GM21381 (cell line): Measurements from ENCODE around the gene DLG2.
"Not testable (repeated sequence)": the region's sequence is repeated elsewhere in the genome, so short reads cannot be mapped to it uniquely, and the experiment has no call there.

Experiments used
- ATAC-seq: cut with Tn5 transposase; IDR thresholded peaks from one replicate; pipeline ENCODE4 v1.9.1; 2021; ENCODE audit warnings: mild to moderate bottlenecking, moderate library complexity; ENCODE audit not compliant: unreplicated experiment

Gene DLG2

DNA sequence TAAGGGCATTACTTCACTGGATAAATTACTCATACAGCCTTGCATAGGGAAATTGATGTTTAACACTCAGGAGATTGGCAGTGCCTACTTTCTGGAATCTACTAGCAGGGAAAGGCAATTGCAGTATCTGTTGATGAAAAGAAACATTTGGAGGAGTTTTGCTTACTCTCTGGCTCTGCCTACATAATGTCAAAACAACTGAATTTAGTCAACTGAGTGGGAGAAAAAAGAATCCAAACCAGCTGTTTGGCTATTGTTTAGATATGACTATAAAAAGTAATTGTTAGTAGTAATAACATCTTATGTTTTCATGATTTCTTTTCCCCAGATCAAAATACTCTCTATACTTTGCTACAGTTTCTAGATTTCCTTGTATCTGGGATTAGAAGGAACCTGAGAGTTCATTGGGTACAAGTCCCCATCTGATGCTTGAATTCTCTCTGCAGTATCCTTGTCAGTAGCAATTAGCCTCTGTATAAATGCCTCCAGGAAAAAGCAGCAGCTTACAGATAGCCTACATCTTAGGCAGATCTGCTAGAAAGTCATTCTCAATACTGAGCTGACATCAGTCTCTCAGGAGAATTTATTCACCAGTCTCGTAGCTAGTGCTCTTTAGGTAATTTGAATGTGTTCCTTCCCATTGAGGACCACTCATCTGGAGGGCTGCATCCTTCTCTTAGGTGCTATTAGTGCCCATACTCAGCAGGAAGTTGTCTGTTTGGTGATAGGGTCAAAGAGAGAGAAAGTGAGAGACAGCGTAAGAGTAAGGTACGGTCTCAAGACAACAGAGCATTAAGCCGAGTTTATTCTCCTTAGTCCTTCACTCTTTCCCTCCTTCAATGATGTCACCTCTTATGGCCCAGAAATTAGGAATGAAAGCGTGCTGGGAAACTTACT, 2155.1 kb downstream of the DLG2 start:
- ATAC-seq = no peak

DNA sequence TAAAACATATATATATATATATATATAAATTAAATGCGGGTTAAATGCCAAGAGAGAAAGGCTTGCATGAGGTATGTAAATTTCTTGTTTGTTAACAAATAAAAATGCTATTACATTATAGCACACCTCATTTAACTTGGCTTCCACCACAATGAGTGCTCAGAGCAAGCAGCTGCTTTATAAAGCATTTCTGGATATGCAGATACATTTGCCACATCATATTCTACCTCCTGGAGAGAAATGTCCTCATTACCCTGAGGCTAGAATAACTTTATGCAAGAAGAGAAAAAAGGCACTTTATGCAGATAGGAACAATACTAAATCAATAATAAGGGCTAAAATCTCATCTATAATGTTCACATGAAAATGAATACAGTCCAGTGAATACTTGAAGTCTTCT, 2159.3 kb downstream of the DLG2 start:
- no peak for ATAC-seq

- no peak for ATAC-seq
Observed at GRCh38 chr11:83464160-83464944, 2162.8 kb downstream of the DLG2 start.

- ATAC-seq = no peak
Observed at GRCh38 chr11:83459798-83460197, 2167.3 kb downstream of the DLG2 start.

DNA sequence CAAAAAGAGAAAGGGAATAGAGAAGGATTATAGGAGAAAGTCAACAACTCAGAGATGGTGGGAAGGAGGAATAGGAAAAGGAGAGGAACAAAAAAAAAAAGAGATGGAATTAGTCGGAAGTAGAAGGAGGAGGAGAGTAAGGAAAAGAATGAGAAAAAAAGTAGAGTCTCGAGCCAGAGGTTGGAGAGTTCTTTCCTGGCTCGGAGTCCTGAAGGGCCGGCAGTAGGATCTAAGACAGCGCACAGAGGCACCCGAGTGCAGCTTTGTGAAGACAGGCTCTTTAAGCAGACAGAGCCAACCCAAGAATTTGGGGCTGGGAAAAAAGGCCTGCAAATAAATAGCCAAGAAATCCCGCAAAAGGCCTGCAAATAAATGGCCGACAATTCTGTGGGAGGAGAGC, 2170.6 kb downstream of the DLG2 start:
- no peak for ATAC-seq

GRCh38 chr11:83456075-83456474, 2171.1 kb downstream of the DLG2 start:
- ATAC-seq = no peak

DNA sequence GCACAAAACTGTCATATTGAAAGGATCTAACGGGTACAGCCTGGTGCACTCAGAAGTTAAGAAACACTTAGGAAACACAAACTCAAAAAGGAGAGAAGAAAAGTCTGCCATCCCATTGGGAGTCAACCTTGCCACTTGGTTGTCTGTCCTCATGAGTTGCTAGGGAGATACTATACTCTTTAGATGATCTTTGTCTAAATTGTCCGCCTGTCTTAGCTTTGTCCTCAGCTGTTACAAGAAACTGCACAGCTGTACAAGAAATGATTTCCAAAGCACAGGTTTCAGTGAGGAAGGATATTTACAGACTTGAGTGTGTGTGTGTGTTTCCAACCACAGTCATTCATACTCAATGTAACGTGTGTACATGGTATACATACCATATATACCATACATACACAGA, 2171.8 kb downstream of the DLG2 start:
- ATAC-seq = no peak

- no peak for ATAC-seq
Observed at GRCh38 chr11:83454674-83455073, 2172.5 kb downstream of the DLG2 start.

GRCh38 chr11:83449338-83449913, 2177.7 kb downstream of the DLG2 start:
- peak; percentile 60 for ATAC-seq

DNA sequence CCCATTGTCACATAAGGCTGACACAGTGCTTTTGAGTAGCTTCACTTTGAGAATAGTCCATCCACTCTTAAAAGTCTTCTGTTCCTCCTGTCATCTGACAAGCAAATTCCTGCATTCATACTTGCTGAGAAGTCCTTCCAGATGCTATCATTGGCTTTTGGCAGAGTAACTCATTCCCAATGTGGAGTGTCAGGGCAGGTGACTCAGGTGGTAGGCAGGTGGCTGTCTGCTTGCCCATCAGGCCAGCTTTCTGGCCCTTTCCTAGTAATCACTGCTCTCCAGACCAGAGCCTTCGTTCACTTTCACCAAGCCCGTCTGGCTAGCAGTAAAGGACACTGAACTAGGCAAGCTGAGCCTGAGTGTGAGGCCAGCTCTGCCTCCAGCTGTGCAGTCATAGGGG, 2178.5 kb downstream of the DLG2 start:
- no peak for ATAC-seq

DNA sequence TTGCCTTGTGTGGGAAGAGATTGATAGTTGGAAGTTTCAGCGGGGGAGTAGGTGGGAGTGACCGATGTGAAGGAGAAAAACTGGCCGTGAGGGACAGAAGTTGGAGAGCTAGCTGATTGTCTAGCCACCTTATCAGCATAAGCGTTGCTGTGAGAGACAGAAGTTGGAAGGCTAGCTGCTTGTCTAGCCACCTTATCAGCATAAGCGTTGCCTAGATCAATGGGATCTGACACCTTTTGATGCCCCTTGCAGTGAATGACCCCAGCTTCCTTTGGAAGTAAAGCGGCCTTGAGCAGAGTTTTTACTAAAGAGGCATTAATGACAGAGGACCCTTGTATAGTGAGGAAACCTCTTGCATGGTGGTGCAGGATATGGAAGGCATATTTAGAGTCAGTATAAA, 2183.3 kb downstream of the DLG2 start:
- ATAC-seq = not testable (repeated sequence)

DNA sequence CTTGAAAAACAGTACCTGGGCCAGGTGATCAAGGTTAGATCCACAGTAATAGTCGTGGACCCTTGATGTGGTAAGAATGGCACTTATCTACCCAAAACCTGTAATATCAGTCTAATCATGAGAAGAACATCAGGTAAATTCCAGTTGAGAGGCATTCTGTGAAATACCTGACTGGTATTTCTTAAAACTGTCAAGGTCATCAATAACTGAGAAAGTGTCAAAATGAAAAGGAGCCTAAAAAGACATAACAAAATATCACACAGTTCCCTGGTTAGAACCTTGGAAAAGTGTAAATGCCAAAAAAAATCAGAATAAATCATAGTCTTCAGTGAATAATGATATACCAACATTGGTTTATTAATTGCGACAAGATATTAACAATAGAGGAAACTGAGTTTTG, 2185.5 kb downstream of the DLG2 start:
- ATAC-seq = no peak

- no peak for ATAC-seq
Observed at GRCh38 chr11:83441171-83441570, 2186.0 kb downstream of the DLG2 start.

GRCh38 chr11:83438438-83438837, 2188.7 kb downstream of the DLG2 start:
- no peak for ATAC-seq

DNA sequence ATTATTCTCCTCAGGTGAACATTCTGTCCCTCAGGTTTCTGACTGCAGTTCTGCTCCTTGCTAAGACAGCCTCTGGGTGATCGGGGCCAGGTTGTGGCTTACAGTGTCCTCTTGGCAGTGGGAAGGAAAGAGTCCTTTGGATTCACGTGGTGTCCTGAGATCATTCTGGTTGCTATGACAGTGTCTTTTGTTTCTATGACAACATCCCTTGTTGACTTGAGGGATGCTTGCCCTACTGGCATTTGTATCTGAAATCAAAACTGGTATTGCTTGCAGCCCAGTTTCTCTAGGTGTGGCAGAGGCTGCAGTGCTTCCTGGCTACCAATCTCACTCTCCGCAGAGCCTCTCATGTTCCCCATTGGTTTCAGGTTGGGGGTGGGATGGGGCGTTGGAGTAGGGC, 2189.2 kb downstream of the DLG2 start:
- no peak for ATAC-seq

DNA sequence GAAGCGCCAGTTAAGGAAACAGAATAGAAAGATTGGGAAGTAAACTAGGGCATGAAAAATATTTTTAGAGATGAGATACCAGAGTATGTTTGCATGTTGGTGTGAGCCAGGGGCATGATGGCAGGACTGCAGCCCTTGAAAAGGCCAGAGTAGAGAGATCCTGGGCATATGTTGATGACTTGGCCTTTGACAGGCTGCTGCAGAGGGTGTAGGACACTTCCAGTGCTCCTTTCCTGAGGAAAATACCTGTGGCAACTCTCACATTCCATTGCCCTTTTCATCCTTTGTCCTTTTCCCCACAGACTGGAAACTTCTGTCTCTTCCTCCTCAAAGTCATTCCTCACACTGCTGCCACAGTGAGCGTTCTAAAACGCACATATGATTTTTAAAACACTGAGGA, 2190.3 kb downstream of the DLG2 start:
- no peak for ATAC-seq

DNA sequence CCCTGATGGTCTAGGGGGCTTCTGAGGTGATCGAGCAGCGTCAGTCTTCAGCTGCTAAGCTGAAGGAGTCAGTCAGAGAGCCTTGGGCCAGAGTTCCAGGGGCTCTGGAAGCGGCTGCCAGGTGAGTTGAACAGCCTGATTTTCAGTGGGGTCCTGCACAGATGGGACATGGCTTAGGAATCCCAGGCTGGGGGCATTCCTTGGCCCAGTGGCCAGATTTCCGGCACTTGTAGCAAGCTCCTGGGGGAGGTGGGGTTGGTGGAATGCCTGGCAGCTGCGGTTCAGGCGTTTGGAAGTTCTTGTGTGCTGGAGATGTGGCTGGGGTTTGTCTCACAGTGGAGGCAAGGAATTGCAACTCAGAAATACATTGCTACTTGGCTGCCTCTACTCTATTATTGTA, 2192.3 kb downstream of the DLG2 start:
- ATAC-seq = not testable (repeated sequence)

- ATAC-seq = no peak
Observed at GRCh38 chr11:83427943-83428342, 2199.2 kb downstream of the DLG2 start.

- no peak for ATAC-seq
Observed at GRCh38 chr11:83427501-83427900, 2199.6 kb downstream of the DLG2 start.

- ATAC-seq = no peak
Observed at GRCh38 chr11:83425137-83425466, 2202.0 kb downstream of the DLG2 start.

DNA sequence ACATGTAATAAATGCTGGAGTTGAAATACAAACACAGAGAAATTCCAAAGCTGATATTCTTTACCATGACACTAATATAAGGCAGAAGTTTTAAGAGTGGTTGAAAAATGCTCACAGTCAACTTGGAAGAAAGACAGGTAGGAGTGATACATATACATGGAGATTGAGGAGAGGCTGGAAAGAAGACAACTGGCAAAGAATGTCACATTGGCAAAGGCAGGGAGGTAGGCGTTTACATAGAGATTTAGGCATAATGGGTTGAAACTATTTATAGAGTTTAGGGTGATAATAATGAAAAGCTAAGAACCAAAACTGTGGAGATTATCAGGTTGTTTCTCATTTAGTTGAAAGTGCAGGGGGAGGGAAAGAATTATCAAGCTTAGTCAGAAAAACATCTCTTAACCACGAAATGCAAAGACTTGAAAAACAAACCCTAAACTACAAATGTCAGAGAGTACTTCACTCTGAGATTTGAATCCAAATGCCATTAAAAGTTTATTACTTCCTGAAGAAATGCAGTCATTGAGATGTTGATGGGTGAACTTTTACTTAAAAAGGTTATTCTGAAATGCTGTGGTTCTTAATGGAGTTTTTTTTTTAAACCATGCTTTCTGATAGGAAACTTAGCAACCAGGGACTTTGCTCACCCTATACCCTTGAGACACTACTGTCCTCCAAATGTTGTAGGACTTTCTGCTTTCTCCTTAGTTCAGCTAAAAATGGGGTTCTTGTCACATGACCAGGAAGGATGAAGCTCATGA, 2202.6 kb downstream of the DLG2 start:
- no peak for ATAC-seq
